ENCODE data around the gene CDC42EP3.
A peak's percentile ranks its signal among the peaks of the same experiment; 100 is the strongest.

Gene CDC42EP3

DNA sequence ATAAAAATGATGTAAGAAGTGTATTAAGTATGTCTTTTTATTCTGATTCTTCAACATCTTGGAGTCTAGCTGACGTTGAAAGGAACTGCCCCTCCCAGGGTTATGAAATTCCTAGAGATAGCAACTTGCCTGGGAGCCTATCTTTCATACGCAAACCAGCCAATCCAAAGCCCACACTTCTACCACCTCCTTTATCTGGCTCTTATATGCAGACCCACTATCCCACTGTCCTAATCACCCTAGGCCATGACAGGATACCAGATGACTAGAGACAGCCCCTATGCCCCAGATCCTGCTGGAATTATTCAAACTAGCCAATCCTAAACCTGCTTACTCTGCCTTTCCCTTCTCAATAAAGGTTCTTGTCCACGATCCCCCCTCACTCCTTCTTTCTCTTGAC, 11.8 kb upstream of the CDC42EP3 start:
- no peak for DNase-seq

DNA sequence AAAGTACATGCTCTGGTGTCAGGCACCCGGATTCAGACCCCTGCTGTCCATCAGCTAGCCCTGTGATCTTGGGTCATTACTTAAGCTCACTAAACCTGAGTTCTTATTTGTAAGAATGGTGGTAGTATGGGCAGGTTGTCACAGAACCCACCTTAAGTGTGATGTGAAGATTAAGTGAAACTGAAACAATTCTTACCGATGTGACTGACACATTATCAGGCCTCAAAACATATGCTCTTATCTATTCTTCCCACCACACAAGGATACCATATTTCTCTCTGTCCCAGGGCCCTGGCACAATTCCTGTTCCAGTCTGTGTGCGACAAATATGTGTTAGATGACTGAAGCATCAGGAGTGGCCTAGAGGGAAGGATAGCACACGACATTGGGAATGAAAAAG, 11.0 kb upstream of the CDC42EP3 start:
- no peak for DNase-seq

DNA sequence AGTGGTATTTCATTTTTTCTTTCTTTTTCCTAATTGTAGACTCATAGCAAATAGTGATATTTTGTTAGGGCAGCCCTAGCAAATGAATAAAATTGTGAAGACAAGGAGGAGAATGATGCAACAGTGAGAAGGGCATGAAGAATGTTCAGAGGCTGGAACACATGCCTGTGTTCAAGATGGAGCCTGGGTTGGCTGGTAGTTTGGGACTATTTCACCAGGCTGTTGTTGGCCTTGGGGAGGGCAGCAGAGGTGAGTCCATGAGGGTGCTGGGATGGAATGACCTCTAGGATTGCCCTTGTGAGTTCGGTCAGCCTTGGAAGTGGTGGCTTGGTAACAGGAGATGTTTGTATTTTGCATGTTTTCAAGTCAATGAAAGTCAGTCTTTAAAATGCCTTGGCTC, 10.1 kb upstream of the CDC42EP3 start:
- DNase-seq, result no peak

DNA sequence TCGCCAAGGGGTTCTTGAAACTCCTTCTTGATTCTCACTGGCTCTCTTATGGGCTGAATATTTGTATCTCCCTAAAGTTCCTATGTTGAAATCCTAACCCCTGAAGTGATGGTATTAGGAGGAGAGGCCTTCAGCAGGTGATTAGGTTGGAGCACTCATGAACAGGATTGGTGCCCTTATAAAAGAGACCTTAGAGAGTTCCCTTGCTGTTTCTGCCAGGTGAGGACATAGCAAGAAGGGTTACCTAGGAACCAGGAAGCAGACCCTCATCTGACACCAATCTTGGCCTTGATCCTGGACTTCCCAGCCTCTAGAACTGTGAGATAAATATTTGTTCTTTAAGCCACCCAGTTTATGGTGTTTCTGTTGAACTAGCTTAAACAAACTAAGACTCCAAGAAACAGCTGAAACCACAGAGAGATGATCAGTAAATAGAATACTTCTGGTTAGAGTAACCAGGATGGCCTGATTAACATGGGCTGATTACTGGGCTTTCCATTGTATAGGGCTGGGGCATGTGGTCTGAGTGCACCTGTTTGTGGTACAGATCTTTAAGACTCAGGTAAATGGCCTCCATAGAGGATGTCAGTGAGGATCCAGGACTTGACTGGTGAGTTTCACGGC, 7.7 kb upstream of the CDC42EP3 start:
- DNase-seq, result no peak

- DNase-seq, result no peak
These were observed 4.8 kb upstream of the CDC42EP3 start for GRCh38 chr2:37676274-37676673.

DNA sequence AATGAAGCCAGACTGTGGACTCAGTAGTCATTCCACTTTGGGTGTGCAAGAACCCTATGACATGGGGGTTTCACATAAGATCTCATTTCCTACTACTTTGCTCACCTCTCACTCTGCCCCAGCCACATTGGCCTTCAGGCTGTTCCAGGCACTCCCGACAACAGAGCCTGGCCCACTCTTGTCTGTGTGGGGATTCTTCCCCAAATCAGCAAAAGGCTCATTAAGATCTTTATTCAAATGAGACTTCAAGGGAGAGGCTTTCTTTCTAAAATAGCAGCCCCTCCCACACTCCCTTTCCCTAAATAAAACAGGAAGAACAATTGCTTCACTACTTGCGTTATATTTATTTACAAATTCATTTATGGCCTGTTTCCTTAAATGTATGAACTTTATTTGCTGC, 3.5 kb upstream of the CDC42EP3 start:
- no peak for DNase-seq

- DNase-seq, result no peak
These were observed 1.4 kb upstream of the CDC42EP3 start for GRCh38 chr2:37672870-37673184.

DNA sequence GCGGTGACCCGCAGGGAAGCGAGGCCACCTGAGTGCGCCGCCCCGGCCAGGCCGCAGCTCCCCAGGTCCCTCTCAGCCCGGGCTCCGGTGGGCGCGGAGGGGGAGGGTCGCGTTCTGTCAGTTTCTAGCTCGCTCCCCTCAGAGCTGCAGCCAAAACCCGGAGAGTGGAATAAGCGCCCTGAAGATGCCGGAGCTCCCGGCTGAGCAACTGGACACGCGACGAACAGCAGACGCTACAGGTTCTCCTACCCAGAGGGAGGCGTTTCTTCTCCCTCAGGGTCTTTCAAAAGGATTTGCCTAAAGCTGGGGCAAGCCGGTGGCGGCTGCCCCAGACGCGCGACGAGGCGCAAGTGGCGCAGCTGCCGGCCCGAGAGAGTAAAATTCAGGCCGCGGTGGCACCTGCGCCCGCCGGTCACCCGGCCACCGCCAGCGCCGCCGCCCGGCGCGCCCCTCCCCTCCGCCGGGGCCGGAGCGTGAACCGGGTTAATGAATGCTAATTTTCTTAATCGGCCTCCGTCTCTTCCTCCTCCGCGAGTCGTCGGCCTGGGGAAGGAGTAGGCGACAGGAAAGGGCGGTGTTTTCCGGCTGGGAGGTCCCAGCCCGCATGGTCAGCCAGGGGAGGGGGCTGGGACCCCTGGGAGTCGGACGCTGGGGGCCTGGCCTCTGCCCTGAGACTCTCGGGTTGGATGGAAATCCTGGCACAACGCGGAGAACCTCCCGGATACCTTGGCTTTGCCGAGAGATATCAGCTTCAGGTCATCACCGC, 845 bp upstream of the CDC42EP3 start:
- peak; percentile 52 for DNase-seq

DNA sequence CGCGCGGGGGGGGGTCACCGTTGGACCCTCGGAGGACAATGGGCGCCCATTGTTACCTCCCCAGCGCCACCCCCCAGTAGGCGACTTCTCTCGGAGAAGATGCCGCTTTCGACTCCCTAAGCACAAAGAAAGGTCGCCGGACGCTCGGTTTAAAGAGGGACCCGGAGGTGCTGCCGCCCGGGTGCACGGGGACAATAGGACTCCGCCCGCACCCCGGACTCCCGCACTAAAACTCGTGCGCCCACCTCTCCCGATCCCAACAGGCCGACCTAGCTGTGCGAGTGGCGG, 318 bp upstream of the CDC42EP3 start:
- DNase-seq, result no peak

- DNase-seq, result no peak
These were observed 949 bp downstream of the CDC42EP3 start for GRCh38 chr2:37670378-37671008.

DNA sequence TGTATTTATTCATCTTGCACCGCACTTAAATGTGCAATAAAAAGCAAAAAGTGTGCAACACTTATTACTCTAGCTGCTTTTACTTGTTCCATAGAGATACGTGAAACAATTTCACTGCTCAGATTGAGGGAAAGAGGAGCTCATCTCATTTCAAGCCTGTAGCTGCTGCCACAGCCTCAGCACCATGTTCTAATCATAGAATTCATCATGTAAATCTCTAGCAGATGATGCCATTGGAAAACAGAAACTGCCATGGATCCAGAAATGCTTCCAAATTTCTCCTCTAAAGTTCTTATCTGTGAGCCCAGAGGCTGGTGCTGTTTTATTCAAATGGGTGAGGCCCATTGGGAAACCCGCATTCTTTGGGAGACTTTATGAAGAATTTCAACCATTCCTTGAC, 2.0 kb downstream of the CDC42EP3 start:
- no peak for DNase-seq

GRCh38 chr2:37667704-37668103, 3.7 kb downstream of the CDC42EP3 start:
- DNase-seq, result no peak

DNA sequence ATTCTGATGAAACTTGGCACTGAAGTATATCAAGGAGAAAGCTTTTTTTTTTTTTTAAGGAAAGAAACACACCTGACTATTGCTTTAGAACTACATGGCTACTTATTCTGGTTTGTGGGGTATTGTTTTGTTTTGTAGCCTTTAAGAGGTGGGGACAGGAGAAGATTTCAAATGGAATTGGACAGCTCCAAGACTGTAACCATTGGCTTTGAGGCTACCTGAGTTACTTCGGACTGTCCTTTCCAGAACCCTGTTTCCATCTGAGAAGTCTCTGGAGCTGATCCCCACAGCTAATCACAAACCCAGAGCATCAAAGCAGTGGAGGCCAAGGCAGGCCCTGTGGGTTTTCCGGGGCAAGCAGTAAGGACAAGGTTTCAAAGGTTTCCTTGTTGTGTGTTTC, 4.7 kb downstream of the CDC42EP3 start:
- DNase-seq, result no peak

DNA sequence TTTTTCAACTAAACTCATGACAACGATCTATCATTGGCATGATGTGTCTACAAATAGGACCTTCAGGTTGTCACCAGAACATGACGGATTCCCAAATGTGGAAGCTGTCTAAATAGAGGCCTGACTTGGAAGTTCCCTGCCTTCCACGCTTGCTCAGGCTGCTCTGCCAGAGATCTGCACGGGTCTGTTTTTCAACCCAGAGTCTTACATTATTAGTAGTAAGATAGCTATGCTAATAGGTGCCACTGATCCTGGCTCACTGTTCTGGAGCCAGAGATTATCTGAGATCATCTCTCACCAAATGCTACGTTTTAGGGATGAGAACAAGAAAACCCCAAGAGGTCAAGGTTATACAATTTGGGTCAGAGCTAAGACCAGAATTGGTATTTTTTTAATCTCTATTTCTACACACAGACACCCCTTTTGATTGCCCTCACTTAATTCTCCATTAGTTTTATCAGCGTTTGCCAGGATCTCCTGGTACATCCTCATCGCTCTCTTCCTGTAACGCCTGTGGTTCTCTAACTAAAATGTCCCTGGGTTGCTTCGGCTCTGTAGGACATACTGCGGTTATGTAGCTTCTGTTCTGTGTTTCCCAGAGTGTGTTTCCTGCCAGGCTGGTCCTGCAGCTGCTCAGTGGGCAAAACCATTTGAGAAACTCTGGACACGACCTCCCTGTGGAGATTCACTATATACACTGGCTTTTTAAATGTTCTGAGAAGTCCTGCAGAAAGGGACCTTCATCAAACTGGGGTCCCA, 5.7 kb downstream of the CDC42EP3 start:
- DNase-seq, result no peak

DNA sequence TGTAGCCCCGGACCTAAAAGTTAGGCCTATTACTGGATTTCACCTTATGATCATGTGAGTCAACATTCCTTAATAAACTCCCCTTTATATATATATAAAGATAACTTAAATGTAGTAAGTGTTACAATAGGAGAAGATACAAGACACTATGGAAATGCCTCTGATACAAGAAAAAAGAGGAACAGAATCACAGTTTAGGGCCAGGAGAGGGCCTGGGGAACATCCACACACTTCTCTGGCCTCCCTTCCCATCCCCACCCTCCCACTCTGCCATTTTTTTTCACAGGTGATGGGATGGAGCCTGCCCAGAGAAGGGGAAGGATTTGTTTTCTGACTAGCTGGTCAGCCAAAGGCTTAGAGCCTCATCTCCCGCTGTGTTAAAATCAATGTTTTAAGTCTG, 6.4 kb downstream of the CDC42EP3 start:
- DNase-seq, result no peak

DNA sequence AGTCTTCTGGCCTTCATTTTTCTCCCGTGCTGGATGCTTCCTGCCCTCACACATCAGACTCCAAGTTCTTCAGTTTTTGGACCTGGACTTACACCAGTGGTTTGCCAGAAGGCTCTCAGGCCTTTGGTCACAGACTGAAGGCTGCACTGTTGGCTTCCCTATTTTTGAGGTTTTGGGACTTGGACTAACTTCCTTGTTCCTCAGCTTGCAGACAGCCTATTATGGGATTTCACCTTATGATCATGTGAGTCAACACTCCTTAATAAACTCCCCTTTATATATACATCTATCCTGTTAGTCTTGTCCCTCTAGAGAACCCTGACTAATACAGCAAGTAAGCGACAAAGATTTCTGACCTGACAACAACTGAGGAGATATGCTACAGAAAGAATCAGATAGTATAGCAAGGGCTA, 7.2 kb downstream of the CDC42EP3 start:
- no peak for DNase-seq

- no peak for DNase-seq
These were observed 8.1 kb downstream of the CDC42EP3 start for GRCh38 chr2:37663390-37663789.

DNA sequence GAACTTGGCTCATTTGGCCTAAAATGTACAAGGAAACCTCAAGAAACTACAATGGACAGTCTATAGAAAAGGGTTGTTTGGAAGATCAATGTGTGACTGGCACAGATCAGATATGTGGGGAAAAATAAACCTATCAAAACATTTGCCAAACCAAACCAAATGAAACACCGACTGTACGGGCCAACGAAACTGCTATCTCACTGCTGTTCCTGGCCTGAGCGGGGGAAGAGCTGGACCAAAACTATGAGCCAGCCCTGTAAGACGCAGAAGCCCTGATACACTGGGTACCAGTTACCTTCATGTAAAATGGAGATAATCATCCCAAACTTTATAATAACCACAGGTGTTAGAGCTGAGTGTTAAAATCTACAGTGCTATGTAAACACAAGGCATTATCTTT, 11.7 kb downstream of the CDC42EP3 start:
- DNase-seq, result no peak

DNA sequence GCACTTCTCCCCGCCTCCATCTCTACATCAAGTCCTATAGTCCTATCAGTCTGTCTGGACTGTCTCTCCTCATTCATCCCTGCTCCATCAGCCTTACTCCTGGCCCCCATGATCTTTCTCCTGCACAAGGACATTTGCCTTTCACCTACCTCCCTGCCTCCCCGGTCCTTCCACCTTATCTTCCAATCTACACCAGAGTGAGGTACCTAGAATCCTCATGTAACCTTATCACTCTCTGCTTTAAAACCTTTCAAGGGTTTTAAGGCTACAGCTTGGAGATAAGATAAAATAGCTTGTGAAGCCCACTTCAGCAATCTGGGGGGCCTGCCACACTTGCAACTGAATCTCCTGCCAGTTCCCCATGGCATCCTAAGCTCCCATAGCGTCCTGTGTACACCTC, 12.8 kb downstream of the CDC42EP3 start:
- no peak for DNase-seq

GRCh38 chr2:37657471-37657870, 14.0 kb downstream of the CDC42EP3 start:
- DNase-seq, result no peak

DNA sequence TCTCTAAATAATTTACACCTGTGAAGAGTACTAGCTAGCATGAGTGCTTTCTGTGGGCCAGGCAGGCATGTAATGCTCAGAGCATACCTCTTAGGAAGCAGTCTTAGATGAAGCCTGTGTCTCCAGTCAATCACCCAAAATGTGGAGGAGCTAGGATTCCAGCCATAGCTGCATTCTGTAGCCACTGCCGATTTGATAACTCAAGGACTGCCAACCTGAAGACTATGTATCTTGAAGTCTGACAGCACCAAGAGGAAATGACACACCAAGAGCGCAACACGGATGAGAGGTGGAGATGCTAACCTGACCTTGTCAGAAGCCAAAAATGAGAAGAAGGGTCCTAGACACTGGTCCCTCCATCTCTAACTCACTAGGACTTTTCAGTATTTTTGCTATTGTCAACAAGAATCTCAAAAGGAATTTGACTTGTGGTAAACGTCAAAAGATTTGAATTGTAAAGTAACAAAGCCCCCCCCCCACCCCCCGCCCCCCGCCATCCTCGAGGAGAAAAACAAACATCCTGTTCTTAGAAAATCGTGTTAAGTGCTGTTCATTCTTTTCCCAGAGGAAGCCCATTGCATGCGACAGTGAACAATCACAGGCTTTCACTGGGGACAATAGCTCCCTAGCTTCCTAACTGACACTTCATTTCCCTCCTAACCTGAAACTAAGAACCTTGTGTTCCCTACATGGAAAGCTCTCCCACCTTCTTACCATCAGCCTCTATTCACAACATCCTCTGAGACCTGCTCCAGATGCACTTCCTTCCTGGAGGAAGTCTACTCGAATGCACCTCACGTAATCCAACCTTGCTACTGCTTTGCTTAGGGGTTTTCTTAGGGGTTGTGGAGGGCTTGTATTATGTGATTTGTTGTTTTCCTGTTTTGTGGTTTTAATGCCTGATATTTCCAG, 14.7 kb downstream of the CDC42EP3 start:
- DNase-seq, result no peak

- no peak for DNase-seq
These were observed 16.3 kb downstream of the CDC42EP3 start for GRCh38 chr2:37654932-37655841.
